ENCODE measurements around the gene AKAP6. TPM values are rescaled to one million over a fixed set of nuclear protein-coding genes. Genes with fewer than 3 reads are reported as not detected.

AKAP6 gene
- polyA plus RNA-seq, 3 donors from 2014 or later: not detected

DNA sequence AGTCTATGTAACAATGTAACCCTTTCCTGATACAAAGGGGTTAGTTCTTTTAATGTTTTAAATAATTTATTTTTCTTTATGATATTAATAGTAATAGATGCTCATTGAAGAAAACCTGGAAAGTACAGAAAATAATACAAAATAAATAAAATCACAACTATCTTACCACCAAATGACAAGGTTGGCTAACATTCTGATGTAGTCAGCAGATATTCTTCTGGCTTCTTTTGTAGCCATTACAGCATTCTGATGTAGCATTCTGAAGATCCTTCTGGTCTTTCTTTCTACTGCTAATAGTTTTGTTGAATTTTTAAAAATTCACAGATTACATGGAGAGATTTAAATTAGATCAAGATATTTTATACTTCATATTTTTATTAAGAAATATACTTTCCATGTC, 301.6 kb downstream of the AKAP6 start:
- no peak for DNase-seq
- Mint-ChIP-seq H3K27ac (no peak overlapping the region), H3K36me3 (peaks cover 0 to 4% (median 0%) of the 10 kb centered on the region in 3 donors), H3K4me3 (no peak overlapping the region), H3K27me3 (ENCODE audit: low read depth in 3 of 3) (peaks cover 0 to 2% (median 0%) of the 10 kb centered on the region in 3 donors), H3K9me3 (peaks cover 3 to 23% (median 10%) of the 10 kb centered on the region in 6 donors), H3K4me1 (no peaks in the 10 kb centered on the region)

DNA sequence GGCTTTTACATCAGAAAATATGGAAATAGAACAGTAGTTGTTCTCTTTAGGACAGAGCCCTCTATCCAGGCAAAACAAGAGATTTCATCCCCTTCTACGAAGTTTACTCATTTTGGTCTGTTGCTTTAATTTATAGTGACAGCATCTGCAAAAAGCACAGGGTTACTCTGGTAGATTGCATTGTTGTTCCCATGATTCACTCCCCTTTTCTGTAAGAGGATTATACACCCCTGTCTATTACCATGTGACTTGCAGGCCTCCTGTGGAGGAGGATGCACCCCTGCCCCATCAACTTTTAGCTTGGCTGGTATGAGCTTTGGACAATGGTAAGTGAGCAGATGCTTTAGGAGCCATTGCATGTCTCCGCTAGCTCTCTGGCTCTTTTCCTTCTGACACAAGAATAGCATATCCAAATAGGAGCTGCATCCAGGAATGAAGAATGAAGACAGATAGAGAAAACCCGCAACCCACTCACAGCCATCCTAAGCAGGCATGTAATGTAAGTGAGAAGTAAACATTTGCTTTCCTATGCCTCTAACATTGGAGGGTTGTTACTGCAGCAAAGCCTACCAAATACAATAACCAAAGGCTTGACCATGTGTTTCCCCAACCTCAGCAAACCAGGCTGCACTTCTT, 304.2 kb downstream of the AKAP6 start:
- peaks cover 0 to 1% (median 0%) of the 10 kb centered on the region in 3 donors for H3K27me3 Mint-ChIP-seq (ENCODE audit: low read depth in 3 of 3)
- H3K4me3 Mint-ChIP-seq: no peak overlapping the region
- H3K27ac Mint-ChIP-seq: no peak overlapping the region
- H3K36me3 Mint-ChIP-seq: no peaks in the 10 kb centered on the region
- H3K4me1 Mint-ChIP-seq: no peaks in the 10 kb centered on the region
- no peak for DNase-seq
- H3K9me3 Mint-ChIP-seq: peaks cover 0 to 13% (median 3%) of the 10 kb centered on the region in 6 donors

DNA sequence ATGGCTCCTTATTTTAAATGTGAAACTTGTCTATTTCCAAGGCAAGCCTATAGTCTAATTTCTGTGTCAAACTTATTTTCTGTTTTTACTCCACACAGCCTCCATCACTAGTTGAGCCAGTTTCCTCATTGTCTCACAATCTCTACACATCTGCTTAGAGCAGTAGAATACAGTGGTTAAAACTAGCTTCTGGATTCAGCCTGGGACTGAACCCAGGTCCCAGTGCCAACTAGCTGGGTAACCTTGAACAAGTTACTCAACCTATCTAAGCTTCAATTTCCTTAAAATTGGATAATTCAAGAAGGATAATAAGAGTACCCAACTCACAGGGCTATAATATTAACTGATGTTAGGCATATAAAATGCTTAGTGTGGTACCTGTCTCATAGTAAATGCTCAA, 304.8 kb downstream of the AKAP6 start:
- H3K9me3 Mint-ChIP-seq: peaks cover 0 to 13% (median 3%) of the 10 kb centered on the region in 6 donors
- H3K4me1 Mint-ChIP-seq: no peaks in the 10 kb centered on the region
- H3K4me3 Mint-ChIP-seq: no peak overlapping the region
- H3K27ac Mint-ChIP-seq: no peak overlapping the region
- no peaks in the 10 kb centered on the region for H3K36me3 Mint-ChIP-seq
- no peak for DNase-seq
- H3K27me3 Mint-ChIP-seq (ENCODE audit: low read depth in 3 of 3): peaks cover 0 to 1% (median 0%) of the 10 kb centered on the region in 3 donors

DNA sequence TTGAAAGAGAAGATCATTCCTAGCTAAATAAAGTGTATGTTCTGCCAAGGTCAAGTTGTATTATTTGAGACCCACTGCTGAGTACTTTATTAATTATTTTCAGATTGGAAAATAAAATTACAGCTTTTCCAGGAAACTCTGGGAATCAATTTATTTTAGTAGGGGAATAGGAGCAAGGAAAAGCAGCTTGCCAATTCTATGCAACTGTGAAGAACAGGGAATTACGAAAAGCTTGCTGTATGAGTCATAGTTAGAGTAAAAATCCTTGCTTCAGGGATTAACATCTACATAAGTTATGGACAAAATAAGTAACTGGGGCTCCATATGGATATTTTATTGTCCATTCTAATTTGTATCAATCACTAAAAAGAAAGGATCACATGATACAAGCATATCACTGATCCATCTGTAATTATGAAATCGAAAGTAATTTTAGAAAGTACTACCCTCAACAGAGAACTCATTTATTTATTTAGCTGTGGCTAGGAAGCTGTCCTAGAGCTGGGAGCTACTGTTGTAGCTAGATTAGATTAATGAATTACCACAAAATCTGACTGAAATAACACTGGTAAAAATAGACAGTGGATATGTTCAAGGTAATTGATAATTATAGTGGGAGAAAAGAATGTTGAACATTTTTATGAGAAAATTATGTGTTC, 306.1 kb downstream of the AKAP6 start:
- Mint-ChIP-seq H3K9me3 (peaks cover 0 to 12% (median 6%) of the 10 kb centered on the region in 6 donors), H3K27me3 (ENCODE audit: low read depth in 3 of 3) (peaks cover 0 to 1% (median 0%) of the 10 kb centered on the region in 3 donors), H3K27ac (no peak overlapping the region), H3K4me1 (no peaks in the 10 kb centered on the region), H3K36me3 (no peaks in the 10 kb centered on the region), H3K4me3 (no peak overlapping the region)
- no peak for DNase-seq

DNA sequence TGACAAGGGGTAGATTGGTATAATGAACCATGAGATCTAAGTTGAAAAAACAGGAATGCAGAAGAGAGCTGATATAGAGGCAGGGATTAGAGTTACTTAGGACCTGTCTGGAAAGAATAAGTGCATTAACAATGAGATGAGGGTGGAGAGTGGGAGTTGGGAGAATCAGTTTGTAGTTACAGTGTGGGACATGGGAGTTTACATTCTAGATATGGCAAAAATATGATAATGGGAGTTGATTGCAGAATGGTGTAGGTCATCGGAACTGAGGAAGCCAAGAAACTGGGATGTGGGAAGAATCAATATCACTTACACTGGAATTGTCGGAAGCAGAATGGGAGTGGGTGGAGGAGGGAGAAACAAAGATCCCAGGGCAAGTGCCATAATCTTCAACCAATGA, 308.5 kb downstream of the AKAP6 start:
- Mint-ChIP-seq H3K27ac (no peak overlapping the region), H3K27me3 (ENCODE audit: low read depth in 3 of 3) (peaks cover 0 to 1% (median 0%) of the 10 kb centered on the region in 3 donors), H3K4me1 (no peaks in the 10 kb centered on the region), H3K4me3 (no peak overlapping the region), H3K9me3 (peaks cover 0 to 15% (median 5%) of the 10 kb centered on the region in 6 donors), H3K36me3 (no peaks in the 10 kb centered on the region)
- no peak for DNase-seq

DNA sequence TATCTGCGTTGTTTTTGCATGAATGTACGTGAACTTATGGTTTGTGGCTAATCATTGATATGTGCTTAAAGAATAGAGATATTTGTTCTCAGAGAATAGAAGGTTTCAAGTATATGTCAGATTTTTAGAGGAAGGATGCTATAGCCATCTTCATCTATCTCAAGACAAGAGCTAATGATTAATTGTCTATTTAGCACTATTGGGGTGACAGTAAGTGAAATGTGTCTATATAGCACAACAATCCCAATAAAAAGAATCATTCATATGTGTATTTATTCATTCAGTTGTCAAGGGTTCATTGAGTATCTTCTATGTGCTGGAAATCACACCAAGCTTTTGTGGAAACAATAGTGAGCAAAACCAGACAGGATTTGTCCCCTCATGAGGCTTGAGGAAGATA, 310.1 kb downstream of the AKAP6 start:
- peaks cover 0 to 25% (median 5%) of the 10 kb centered on the region in 6 donors for H3K9me3 Mint-ChIP-seq
- peaks cover 0 to 1% (median 0%) of the 10 kb centered on the region in 3 donors for H3K27me3 Mint-ChIP-seq (ENCODE audit: low read depth in 3 of 3)
- no peaks in the 10 kb centered on the region for H3K36me3 Mint-ChIP-seq
- no peak for DNase-seq
- H3K4me3 Mint-ChIP-seq: no peak overlapping the region
- H3K27ac Mint-ChIP-seq: no peak overlapping the region
- H3K4me1 Mint-ChIP-seq: no peaks in the 10 kb centered on the region

DNA sequence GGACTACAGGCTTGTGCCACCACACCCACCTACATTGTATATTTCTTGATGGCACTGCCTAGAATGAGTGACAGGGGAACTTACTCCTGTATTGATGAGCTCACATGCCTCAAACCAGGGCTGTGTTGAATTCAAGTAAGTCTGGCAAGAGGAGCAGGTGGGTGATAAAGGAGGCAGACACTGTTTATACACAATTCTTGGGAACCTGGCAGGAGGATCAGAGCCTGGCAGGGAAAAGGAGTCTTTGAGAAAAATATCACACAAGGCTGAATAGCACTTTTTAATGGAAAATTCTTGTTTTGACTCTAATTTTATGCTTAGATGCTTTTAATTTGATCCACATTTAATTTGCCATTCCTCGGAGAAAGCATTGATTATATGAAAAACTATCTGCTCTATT, 316.5 kb downstream of the AKAP6 start:
- no peaks in the 10 kb centered on the region for H3K4me1 Mint-ChIP-seq
- no peak overlapping the region for H3K27ac Mint-ChIP-seq
- no peak for DNase-seq
- H3K36me3 Mint-ChIP-seq: no peaks in the 10 kb centered on the region
- no peaks in the 10 kb centered on the region for H3K27me3 Mint-ChIP-seq (ENCODE audit: low read depth in 3 of 3)
- peaks cover 0 to 20% (median 2%) of the 10 kb centered on the region in 6 donors for H3K9me3 Mint-ChIP-seq
- no peak overlapping the region for H3K4me3 Mint-ChIP-seq

DNA sequence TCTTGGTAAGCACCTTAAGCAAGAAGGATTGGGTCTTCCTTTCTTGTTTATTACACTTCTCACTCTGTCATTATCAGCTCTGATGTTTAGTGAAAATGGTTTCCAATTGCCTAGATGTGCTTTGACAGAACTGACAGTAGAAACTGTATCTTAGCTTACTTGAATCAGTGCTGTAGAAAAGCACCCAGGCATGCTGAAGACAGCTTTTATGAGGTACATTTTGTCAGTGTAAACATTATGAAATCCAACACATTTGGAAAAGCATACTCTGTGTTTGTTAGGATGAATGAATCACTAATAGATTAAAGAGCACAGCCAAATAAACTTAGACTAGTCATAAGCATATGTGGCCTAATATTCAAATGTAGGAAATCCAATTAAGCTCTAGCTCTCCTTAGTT, 319.3 kb downstream of the AKAP6 start:
- Mint-ChIP-seq H3K27me3 (ENCODE audit: low read depth in 3 of 3) (peaks cover 0 to 1% (median 1%) of the 10 kb centered on the region in 3 donors), H3K9me3 (peaks cover 0 to 28% (median 5%) of the 10 kb centered on the region in 6 donors), H3K36me3 (no peaks in the 10 kb centered on the region), H3K4me3 (no peak overlapping the region), H3K27ac (no peak overlapping the region), H3K4me1 (no peaks in the 10 kb centered on the region)
- DNase-seq: no peak

DNA sequence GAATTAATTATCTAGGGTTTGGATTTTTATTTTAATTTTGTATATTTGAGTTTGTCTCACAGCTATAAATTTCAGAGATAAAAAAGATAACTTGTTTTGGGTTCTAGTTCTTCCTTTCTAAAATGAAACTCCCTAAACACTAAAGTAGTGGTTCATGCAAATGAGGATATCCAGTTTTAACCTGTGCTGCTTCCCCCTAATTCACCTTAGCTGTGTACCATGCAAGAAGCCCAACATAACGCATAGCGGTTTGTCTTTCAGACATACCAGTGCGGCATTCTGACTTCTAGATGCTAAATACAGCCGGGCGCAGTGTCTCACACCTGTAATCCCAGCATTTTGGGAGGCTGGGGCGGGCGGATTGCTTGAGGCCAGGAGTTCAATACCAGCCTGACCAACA, 320.9 kb downstream of the AKAP6 start:
- Mint-ChIP-seq H3K4me3 (no peak overlapping the region), H3K9me3 (peaks cover 0 to 25% (median 5%) of the 10 kb centered on the region in 6 donors), H3K27me3 (ENCODE audit: low read depth in 3 of 3) (peaks cover 0 to 2% (median 1%) of the 10 kb centered on the region in 3 donors), H3K27ac (no peak overlapping the region), H3K36me3 (no peaks in the 10 kb centered on the region), H3K4me1 (no peaks in the 10 kb centered on the region)
- no peak for DNase-seq

DNA sequence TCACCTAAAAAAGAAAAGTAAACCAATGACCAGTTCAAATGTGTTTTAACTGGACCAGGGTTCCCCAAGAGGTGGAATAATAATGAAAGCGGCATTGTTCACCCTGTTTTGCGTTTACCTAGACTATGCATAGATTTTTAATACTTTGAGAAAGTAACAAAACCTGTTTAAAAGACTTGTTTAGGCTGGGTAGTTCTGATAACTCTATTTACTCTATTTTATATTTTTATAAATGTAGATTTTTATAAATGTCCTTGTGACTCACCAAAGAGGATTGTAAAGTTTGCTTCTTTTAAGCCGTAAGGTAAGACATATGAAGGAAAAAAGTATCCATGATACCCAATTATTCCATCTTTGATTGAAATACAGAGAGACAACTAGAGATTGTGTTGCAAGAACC, 321.6 kb downstream of the AKAP6 start:
- no peak overlapping the region for H3K4me3 Mint-ChIP-seq
- no peak for DNase-seq
- H3K4me1 Mint-ChIP-seq: no peaks in the 10 kb centered on the region
- H3K9me3 Mint-ChIP-seq: peaks cover 2 to 30% (median 6%) of the 10 kb centered on the region in 6 donors
- peaks cover 0 to 2% (median 1%) of the 10 kb centered on the region in 3 donors for H3K27me3 Mint-ChIP-seq (ENCODE audit: low read depth in 3 of 3)
- H3K36me3 Mint-ChIP-seq: no peaks in the 10 kb centered on the region
- H3K27ac Mint-ChIP-seq: no peak overlapping the region

DNA sequence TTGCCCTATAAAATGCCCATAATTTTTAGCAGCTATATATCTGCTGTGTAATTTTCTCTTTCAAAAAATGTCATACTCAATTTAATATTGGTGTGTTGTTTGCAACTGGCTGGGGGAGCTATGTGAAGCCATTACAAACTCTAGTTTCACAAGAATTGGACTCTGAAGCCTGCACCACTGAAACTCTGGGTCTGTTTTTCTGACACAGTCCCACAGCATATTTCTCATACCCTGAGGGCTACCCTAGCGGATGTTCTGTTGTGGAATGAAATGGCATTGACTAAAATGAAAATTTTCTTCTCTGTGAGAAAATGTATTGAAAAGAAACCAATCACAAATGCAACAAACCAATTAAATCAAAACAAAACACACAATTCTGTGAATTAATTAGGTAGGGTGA, 325.0 kb downstream of the AKAP6 start:
- no peak overlapping the region for H3K27ac Mint-ChIP-seq
- no peaks in the 10 kb centered on the region for H3K36me3 Mint-ChIP-seq
- DNase-seq: no peak
- peaks cover 0 to 2% (median 1%) of the 10 kb centered on the region in 3 donors for H3K27me3 Mint-ChIP-seq (ENCODE audit: low read depth in 3 of 3)
- H3K4me1 Mint-ChIP-seq: no peaks in the 10 kb centered on the region
- no peak overlapping the region for H3K4me3 Mint-ChIP-seq
- H3K9me3 Mint-ChIP-seq: peaks cover 2 to 40% (median 5%) of the 10 kb centered on the region in 6 donors

DNA sequence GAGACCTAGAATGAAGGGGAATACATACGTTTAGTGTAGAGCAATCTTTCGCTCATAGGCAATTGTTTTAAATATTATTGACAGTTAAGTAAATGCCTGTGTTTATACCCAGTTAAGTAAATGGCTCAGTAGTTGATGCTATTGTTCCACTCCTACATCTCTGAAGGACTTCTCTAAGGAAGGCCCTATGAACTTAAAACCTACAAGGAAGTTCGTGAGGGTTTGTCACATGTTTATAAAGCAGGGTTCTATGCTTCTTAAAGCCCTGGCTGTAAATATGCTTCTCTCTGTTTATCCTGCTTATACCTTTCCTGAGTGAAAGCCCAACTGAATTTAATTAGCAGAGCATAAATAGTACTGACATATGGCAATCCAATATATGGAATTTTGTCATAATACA, 327.5 kb downstream of the AKAP6 start:
- no peak overlapping the region for H3K27ac Mint-ChIP-seq
- H3K4me3 Mint-ChIP-seq: no peak overlapping the region
- H3K9me3 Mint-ChIP-seq: peaks cover 0 to 39% (median 7%) of the 10 kb centered on the region in 6 donors
- H3K27me3 Mint-ChIP-seq (ENCODE audit: low read depth in 3 of 3): peaks cover 0 to 2% (median 0%) of the 10 kb centered on the region in 3 donors
- H3K36me3 Mint-ChIP-seq: no peaks in the 10 kb centered on the region
- no peaks in the 10 kb centered on the region for H3K4me1 Mint-ChIP-seq
- no peak for DNase-seq

DNA sequence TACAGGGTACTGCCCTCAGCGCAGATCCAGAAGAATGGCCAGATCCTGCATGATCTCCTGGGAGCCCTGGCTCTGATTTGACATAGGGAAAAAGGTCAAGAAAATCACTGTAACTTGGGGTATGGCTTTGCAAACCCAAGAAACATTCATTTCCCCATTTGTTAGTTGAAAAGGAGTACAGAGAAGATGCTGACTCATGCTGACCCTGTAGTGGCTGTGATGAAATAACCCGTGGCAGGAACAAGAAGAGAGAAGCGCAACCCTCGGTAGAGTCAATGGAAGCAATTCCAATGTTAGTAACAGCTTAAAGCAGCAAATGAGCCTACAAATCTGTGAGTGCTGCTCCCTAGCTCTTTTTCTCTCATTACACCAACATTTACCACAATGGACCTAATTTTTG, 328.0 kb downstream of the AKAP6 start:
- DNase-seq: no peak
- H3K27ac Mint-ChIP-seq: no peak overlapping the region
- H3K27me3 Mint-ChIP-seq (ENCODE audit: low read depth in 3 of 3): peaks cover 0 to 2% (median 0%) of the 10 kb centered on the region in 3 donors
- peaks cover 0 to 36% (median 7%) of the 10 kb centered on the region in 6 donors for H3K9me3 Mint-ChIP-seq
- no peak overlapping the region for H3K4me3 Mint-ChIP-seq
- H3K4me1 Mint-ChIP-seq: no peaks in the 10 kb centered on the region
- H3K36me3 Mint-ChIP-seq: no peaks in the 10 kb centered on the region

DNA sequence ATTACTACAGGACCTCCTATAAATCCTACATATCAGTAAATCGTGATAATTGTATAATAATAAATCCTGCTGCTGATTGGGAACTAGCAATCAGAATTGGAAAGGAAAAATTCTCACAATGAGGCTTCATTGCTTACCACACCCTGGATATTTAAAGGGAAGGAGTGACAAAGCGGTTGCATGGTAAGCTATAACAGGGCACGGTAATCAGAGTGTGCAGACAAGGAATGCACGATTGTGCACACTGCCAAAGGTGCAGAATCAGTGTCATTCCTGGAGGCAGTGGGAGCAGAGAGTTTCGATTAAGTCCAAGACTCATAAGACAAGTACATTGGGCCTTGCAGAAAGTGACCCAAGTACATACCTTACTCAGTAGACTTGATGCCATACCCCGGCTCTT, 332.1 kb downstream of the AKAP6 start:
- H3K36me3 Mint-ChIP-seq: no peaks in the 10 kb centered on the region
- H3K4me1 Mint-ChIP-seq: no peaks in the 10 kb centered on the region

More for the DNA sequence above, 332.1 kb downstream of the AKAP6 start:
- no peak for DNase-seq
- Mint-ChIP-seq H3K27me3 (ENCODE audit: low read depth in 3 of 3) (no peaks in the 10 kb centered on the region), H3K9me3 (peaks cover 0 to 21% (median 5%) of the 10 kb centered on the region in 6 donors), H3K27ac (no peak overlapping the region), H3K4me3 (no peak overlapping the region)

Data from immature natural killer cell (primary cell).